ENCODE data around the gene FLAD1. TPM values are rescaled to one million over a fixed set of nuclear protein-coding genes. Genes with fewer than 3 reads are reported as not detected.

Gene FLAD1
- total and polyA plus RNA-seq, 9 donors = 11.1 to 30.0 (median 18.9) TPM

GRCh38 chr1:155016231-155016831, 33.2 kb downstream of the FLAD1 start:
- no peaks in the 10 kb centered on the region for H3K9me3 ChIP-seq

GRCh38 chr1:155017041-155017945, 34.1 kb downstream of the FLAD1 start:
- 3 to 4% (median 4%) methylated on average over 38 to 49 of the region's 49 CpGs for WGBS, 3 donors
- intact Hi-C loops (cut with DNase I) = loop anchor here in 1 of 4 donors (5.0 kb wide), 1 partner anchor 35 kb away; the partner anchor contains the start of gene ADAM15
- Histone ChIP-seq H3K36me3 (no peaks in the 10 kb centered on the region), H3K4me1 (ENCODE audit: insufficient read depth) (peaks cover 6% of the 10 kb centered on the region), H3K4me3 (peak overlapping the region; percentile 31), H3K27me3 (no peaks in the 10 kb centered on the region), H3K9me3 (no peaks in the 10 kb centered on the region), H3K27ac (peak overlapping the region; percentile 79 to 81)
- peak; percentile 89 to 97 (median 95) for DNase-seq
- TF ChIP-seq CTCF (IDR thresholded peaks at IDR 0.05) = peak; percentile 96 to 100 (median 99)
- TF ChIP-seq EP300 (IDR thresholded peaks at IDR 0.05) = peak; percentile 41
- peak; percentile 62 for TF ChIP-seq POLR2A (IDR thresholded peaks at IDR 0.05)

More at GRCh38 chr1:155016231-155016831, 33.2 kb downstream of the FLAD1 start:
- Histone ChIP-seq H3K27ac (peak overlapping the region; percentile 79 to 81), H3K36me3 (no peaks in the 10 kb centered on the region), H3K4me3 (no peak overlapping the region), H3K27me3 (no peaks in the 10 kb centered on the region), H3K4me1 (ENCODE audit: insufficient read depth) (peaks cover 13% of the 10 kb centered on the region)
- no peak for TF ChIP-seq POLR2A (IDR thresholded peaks at IDR 0.05)
- no peak for TF ChIP-seq EP300 (IDR thresholded peaks at IDR 0.05)
- no peak for TF ChIP-seq CTCF (IDR thresholded peaks at IDR 0.05)
- WGBS, 3 donors = 84 to 91% (median 90%) methylated on average over 21 to 26 of the region's 26 CpGs
- intact Hi-C loops (cut with DNase I) = loop anchor here in 1 of 4 donors (5.0 kb wide), 1 partner anchor 36 kb away; the partner anchor contains the start of gene ADAM15
- DNase-seq = peak in 4 of 5 donors; percentile 32 to 52 (median 44)

- Histone ChIP-seq H3K27ac (peak overlapping the region; percentile 79 to 81), H3K36me3 (no peaks in the 10 kb centered on the region), H3K9me3 (no peaks in the 10 kb centered on the region), H3K4me3 (peak overlapping the region; percentile 31), H3K4me1 (ENCODE audit: insufficient read depth) (peaks cover 6% of the 10 kb centered on the region), H3K27me3 (no peaks in the 10 kb centered on the region)
- intact Hi-C loops (cut with DNase I) = loop anchor here in 1 of 4 donors (5.0 kb wide), 1 partner anchor 34 kb away; the partner anchor contains the start of gene ADAM15
- TF ChIP-seq POLR2A (IDR thresholded peaks at IDR 0.05) (no peak), EP300 (IDR thresholded peaks at IDR 0.05) (no peak), CTCF (IDR thresholded peaks at IDR 0.05) (no peak)
- DNase-seq = peak in 4 of 5 donors; percentile 35 to 56 (median 42)
- 54 to 58% (median 54%) methylated on average over 6 of the region's 6 CpGs for WGBS, 3 donors
These were observed 34.8 kb downstream of the FLAD1 start for GRCh38 chr1:155017946-155018316.

- TF ChIP-seq EP300 (IDR thresholded peaks at IDR 0.05) = no peak
- no peak for TF ChIP-seq CTCF (IDR thresholded peaks at IDR 0.05)
- TF ChIP-seq POLR2A (IDR thresholded peaks at IDR 0.05) = no peak
- Histone ChIP-seq H3K36me3 (no peaks in the 10 kb centered on the region), H3K9me3 (no peaks in the 10 kb centered on the region), H3K4me3 (no peak overlapping the region), H3K4me1 (ENCODE audit: insufficient read depth) (peaks cover 6% of the 10 kb centered on the region), H3K27me3 (no peaks in the 10 kb centered on the region), H3K27ac (no peak overlapping the region)
- DNase-seq = peak in 1 of 5 donors; percentile 20
- intact Hi-C loops (cut with DNase I) = loop anchor here in 1 of 4 donors (5.0 kb wide), 1 partner anchor 34 kb away; the partner anchor contains the start of gene ADAM15
- 79 to 86% (median 81%) methylated on average over 8 of the region's 8 CpGs for WGBS, 3 donors
These were observed 35.6 kb downstream of the FLAD1 start for GRCh38 chr1:155018617-155019348.

Data from ovary (tissue), 9 donors.